ENCODE data around the gene DOCK10.

DOCK10 gene

DNA sequence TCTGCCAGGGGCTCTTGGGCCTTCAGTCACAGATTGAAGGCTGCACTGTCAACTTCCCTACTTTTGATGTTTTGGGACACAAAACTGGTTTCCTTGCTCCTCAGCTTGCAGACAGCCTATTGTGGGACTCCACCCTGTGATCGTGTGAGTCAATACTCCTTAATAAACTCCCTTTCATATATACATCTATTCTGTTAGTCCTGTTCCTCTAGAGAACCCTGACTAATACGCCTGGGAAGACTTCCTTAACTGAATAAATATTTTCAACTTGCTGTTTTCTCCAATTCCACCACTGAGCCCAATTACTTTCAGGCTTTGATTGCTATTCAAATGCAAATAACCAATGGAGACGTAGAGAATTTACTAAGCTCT, 264.7 kb downstream of the DOCK10 start:
- Histone ChIP-seq H3K9me3 (ENCODE audit: control insufficient read depth, insufficient read depth, low read depth, low read length) (no peaks in the 10 kb centered on the region), H3K27ac (ENCODE audit: extremely low read depth, low read depth, low read length) (no peak overlapping the region), H3K4me1 (ENCODE audit: control insufficient read depth, insufficient read depth, low read length) (no peaks in the 10 kb centered on the region), H3K36me3 (ENCODE audit: control insufficient read depth in 2 of 2, insufficient read depth in 1 of 2, low read length in 2 of 2) (no peaks in the 10 kb centered on the region), H3K4me3 (ENCODE audit: low read depth, low read length) (no peak overlapping the region)
- ChIA-PET CTCF (interaction anchor here (0.6 to 4.3 kb wide), 14 partner anchors 9 to 807 kb away, joined by 3 to 16 read pairs (median 4); no protein-coding TSS in a partner anchor), POLR2A (no interaction called here)
- TF ChIP-seq ZNF24 (tag by site-specific recombination; IDR thresholded peaks at IDR 0.05) = no peak
- no peak for TF ChIP-seq ZNF701 (tag by site-specific recombination; IDR thresholded peaks at IDR 0.05)
- TF ChIP-seq ZNF138 (tag by site-specific recombination; IDR thresholded peaks at IDR 0.05; ENCODE audit: borderline replicate concordance) = no peak
- no peak for TF ChIP-seq ZNF354C (tag by site-specific recombination; IDR thresholded peaks at IDR 0.05; ENCODE audit: borderline replicate concordance, low read depth)
- no peak for TF ChIP-seq FEZF1 (tag by site-specific recombination; IDR thresholded peaks at IDR 0.05)

DNA sequence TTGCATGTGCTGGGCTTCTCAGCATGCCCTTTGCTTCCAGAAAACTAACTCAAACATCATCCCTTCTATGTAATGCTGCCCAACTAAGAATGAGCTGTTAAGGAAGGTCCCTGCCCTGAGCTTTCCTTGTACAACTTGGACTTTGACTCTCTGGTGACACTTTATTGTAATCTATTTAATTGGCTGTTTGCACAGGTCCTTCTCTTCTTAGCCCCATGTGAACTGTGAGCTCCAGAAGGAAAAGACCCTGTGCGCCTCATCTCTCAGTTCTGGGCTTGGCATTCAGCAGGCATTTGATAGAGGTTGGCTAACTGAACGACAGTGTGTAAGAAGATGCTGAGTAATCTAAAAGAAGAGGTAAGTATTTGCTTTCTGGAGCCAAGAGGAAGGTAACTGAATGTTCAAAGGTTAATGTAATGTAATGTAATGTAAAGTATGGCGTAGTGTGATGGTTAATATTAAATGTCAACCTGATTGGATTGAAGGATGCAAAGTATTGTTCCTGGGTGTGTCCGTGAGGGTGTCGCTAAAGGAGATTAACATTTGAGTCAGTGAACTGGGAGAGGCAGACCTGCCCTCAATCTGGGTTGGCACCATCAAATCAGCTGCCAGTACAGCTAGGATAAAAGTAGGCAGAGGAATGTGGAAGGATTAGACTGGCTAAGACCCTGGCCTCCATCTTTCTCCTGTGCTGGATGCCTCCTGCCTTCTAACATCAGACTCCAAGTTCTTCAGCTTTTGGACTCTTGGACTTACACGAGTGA, 265.3 kb downstream of the DOCK10 start:
- no peak for TF ChIP-seq ZNF302 (tag by site-specific recombination; IDR thresholded peaks at IDR 0.05; ENCODE audit: low read depth)
- no peak for TF ChIP-seq ZNF596 (tag by site-specific recombination; IDR thresholded peaks at IDR 0.05)
- TF ChIP-seq ZBTB8A (tag by site-specific recombination; IDR thresholded peaks at IDR 0.05) = no peak
- no peak for TF ChIP-seq WT1 (tag by site-specific recombination; IDR thresholded peaks at IDR 0.05)
- no peak for TF ChIP-seq ZSCAN23 (tag by site-specific recombination; IDR thresholded peaks at IDR 0.05)
- TF ChIP-seq EGR2 (tag by site-specific recombination; IDR thresholded peaks at IDR 0.05; ENCODE audit: low read depth) = no peak
- no peak for TF ChIP-seq SETDB1 (IDR thresholded peaks at IDR 0.05; ENCODE audit: insufficient read length, low read length)
- no peak for TF ChIP-seq YY1 (tag by site-specific recombination; IDR thresholded peaks at IDR 0.05)
- no peak for TF ChIP-seq SP2 (tag by site-specific recombination; IDR thresholded peaks at IDR 0.05)
- TF ChIP-seq ZNF239 (tag by site-specific recombination; IDR thresholded peaks at IDR 0.05) = no peak
- no peak for TF ChIP-seq INSM2 (tag by site-specific recombination; IDR thresholded peaks at IDR 0.05)
- no peak for TF ChIP-seq ZXDB (tag by site-specific recombination; IDR thresholded peaks at IDR 0.05)
- no peak for TF ChIP-seq ZNF571 (tag by site-specific recombination; IDR thresholded peaks at IDR 0.05)
- TF ChIP-seq YY2 (tag by site-specific recombination; IDR thresholded peaks at IDR 0.05) = no peak
- no peak for TF ChIP-seq ZNF555 (tag by site-specific recombination; conservative IDR thresholded peaks at IDR 0.05)
- Histone ChIP-seq H3K27ac (ENCODE audit: extremely low read depth, low read depth, low read length) (no peak overlapping the region), H3K9me3 (ENCODE audit: control insufficient read depth, insufficient read depth, low read depth, low read length) (no peaks in the 10 kb centered on the region), H3K36me3 (ENCODE audit: control insufficient read depth in 2 of 2, insufficient read depth in 1 of 2, low read length in 2 of 2) (no peaks in the 10 kb centered on the region), H3K4me3 (ENCODE audit: low read depth, low read length) (no peak overlapping the region), H3K4me1 (ENCODE audit: control insufficient read depth, insufficient read depth, low read length) (no peaks in the 10 kb centered on the region)
- CTCF ChIA-PET = interaction anchor here (0.7 to 4.3 kb wide), 11 partner anchors 8 to 807 kb away, joined by 3 to 16 read pairs (median 4); no protein-coding TSS in a partner anchor
- POLR2A ChIA-PET = no interaction called here

DNA sequence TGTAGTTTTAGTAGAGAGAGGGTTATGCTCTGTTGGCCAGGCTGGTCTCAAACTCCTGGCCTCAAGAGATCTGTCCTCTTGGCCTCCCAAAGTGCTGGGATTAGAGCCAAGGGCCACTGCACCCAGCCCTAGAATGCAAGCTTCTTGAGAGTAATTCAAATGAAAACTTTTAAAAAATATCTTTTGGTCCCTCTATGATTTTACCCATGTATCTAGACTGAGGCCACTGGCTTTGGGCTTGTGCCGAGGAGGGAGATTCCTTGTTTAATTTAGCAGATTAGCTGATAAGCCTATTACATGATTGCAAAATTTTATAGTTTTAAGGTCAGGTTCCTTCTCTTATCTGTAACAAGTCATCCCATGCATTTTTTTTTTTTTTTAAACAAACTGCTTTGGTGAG, 266.6 kb downstream of the DOCK10 start:
- Histone ChIP-seq H3K9me3 (ENCODE audit: control insufficient read depth, insufficient read depth, low read depth, low read length) (no peaks in the 10 kb centered on the region), H3K4me1 (ENCODE audit: control insufficient read depth, insufficient read depth, low read length) (no peaks in the 10 kb centered on the region), H3K4me3 (ENCODE audit: low read depth, low read length) (no peak overlapping the region), H3K36me3 (ENCODE audit: control insufficient read depth in 2 of 2, insufficient read depth in 1 of 2, low read length in 2 of 2) (no peaks in the 10 kb centered on the region), H3K27ac (ENCODE audit: extremely low read depth, low read depth, low read length) (no peak overlapping the region)
- POLR2A ChIA-PET = no interaction called here
- CTCF ChIA-PET = interaction anchor here (0.7 to 4.3 kb wide), 5 partner anchors 11 to 806 kb away, joined by 3 to 16 read pairs (median 9); no protein-coding TSS in a partner anchor
- TF ChIP-seq ZSCAN23 (tag by site-specific recombination; IDR thresholded peaks at IDR 0.05) = no peak
- TF ChIP-seq OSR2 (tag by site-specific recombination; IDR thresholded peaks at IDR 0.05) = no peak
- no peak for TF ChIP-seq ZNF114 (tag by site-specific recombination; IDR thresholded peaks at IDR 0.05)
- TF ChIP-seq ZNF2 (tag by site-specific recombination; IDR thresholded peaks at IDR 0.05) = no peak
- TF ChIP-seq MEIS1 (CRISPR knock-in tag; IDR thresholded peaks at IDR 0.05; ENCODE audit: borderline replicate concordance) = no peak
- no peak for TF ChIP-seq HOXA7 (CRISPR knock-in tag; IDR thresholded peaks at IDR 0.05; ENCODE audit: borderline replicate concordance)
- no peak for TF ChIP-seq ZNF221 (tag by site-specific recombination; IDR thresholded peaks at IDR 0.05; ENCODE audit: borderline replicate concordance)
- TF ChIP-seq ZNF16 (tag by site-specific recombination; IDR thresholded peaks at IDR 0.05; ENCODE audit: low read depth) = no peak
- no peak for TF ChIP-seq SETDB1 (IDR thresholded peaks at IDR 0.05; ENCODE audit: insufficient read length, low read length)
- TF ChIP-seq, protein P1, sequence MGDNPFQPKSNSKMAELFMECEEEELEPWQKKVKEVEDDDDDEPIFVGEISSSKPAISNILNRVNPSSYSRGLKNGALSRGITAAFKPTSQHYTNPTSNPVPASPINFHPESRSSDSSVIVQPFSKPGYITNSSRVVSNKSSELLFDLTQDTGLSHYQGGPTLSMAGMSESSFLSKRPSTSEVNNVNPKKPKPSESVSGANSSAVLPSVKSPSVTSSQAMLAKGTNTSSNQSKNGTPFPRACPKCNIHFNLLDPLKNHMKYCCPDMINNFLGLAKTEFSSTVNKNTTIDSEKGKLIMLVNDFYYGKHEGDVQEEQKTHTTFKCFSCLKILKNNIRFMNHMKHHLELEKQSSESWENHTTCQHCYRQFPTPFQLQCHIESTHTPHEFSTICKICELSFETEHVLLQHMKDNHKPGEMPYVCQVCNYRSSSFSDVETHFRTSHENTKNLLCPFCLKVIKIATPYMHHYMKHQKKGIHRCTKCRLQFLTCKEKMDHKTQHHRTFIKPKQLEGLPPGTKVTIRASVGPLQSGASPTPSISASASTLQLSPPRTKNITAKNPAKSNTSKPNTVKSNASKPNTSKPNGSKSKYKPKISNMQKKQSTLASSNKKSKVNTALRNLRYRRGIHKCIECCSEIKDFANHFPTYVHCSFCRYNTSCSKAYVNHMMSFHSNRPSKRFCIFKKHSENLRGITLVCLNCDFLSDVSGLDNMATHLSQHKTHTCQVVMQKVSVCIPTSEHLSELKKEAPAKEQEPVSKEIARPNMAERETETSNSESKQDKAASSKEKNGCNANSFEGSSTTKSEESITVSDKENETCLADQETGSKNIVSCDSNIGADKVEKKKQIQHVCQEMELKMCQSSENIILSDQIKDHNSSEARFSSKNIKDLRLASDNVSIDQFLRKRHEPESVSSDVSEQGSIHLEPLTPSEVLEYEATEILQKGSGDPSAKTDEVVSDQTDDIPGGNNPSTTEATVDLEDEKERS (tag by site-specific recombination; IDR thresholded peaks at IDR 0.05) = no peak
- TF ChIP-seq OVOL3 (tag by site-specific recombination; IDR thresholded peaks at IDR 0.05) = no peak
- TF ChIP-seq ZNF157 (tag by site-specific recombination; IDR thresholded peaks at IDR 0.05) = no peak
